HG02588 (cell line): Measurements from ENCODE around the gene ARIH1.

ENCODE experiments used
- ATAC-seq: cut with Tn5 transposase; IDR thresholded peaks from one replicate; pipeline ENCODE4 v1.9.1; 2021; ENCODE audit warnings: mild to moderate bottlenecking, moderate library complexity; ENCODE audit not compliant: unreplicated experiment

Gene ARIH1

GRCh38 chr15:72487070-72487797, 13.1 kb downstream of the ARIH1 start:
- no peak for ATAC-seq

- no peak for ATAC-seq
Measured at GRCh38 chr15:72488558-72488957, 14.4 kb downstream of the ARIH1 start.

GRCh38 chr15:72489943-72490554, 15.9 kb downstream of the ARIH1 start:
- ATAC-seq = no peak

- no peak for ATAC-seq
Measured at GRCh38 chr15:72491768-72492167, 17.6 kb downstream of the ARIH1 start.

GRCh38 chr15:72492733-72493132, 18.6 kb downstream of the ARIH1 start:
- ATAC-seq = no peak

- ATAC-seq = no peak
Measured at GRCh38 chr15:72493220-72493619, 19.1 kb downstream of the ARIH1 start.

- ATAC-seq = no peak
Measured at GRCh38 chr15:72495007-72495406, 20.9 kb downstream of the ARIH1 start.

- no peak for ATAC-seq
Measured at GRCh38 chr15:72496783-72497182, 22.7 kb downstream of the ARIH1 start.

GRCh38 chr15:72497402-72497801, 23.3 kb downstream of the ARIH1 start:
- ATAC-seq = no peak

- ATAC-seq = no peak
Measured at GRCh38 chr15:72502220-72502809, 28.2 kb downstream of the ARIH1 start.

- no peak for ATAC-seq
Measured at GRCh38 chr15:72503147-72503546, 29.0 kb downstream of the ARIH1 start.

GRCh38 chr15:72507402-72508092, 33.4 kb downstream of the ARIH1 start:
- ATAC-seq = no peak

- ATAC-seq = no peak
Measured at GRCh38 chr15:72509484-72509883, 35.4 kb downstream of the ARIH1 start.

- ATAC-seq = no peak
Measured at GRCh38 chr15:72511536-72511935, 37.4 kb downstream of the ARIH1 start.

GRCh38 chr15:72515591-72516389, 41.7 kb downstream of the ARIH1 start:
- ATAC-seq = no peak

- no peak for ATAC-seq
Measured at GRCh38 chr15:72516777-72517176, 42.6 kb downstream of the ARIH1 start.

- ATAC-seq = no peak
Measured at GRCh38 chr15:72521682-72522081, 47.6 kb downstream of the ARIH1 start.

GRCh38 chr15:72532991-72533601, 59.0 kb downstream of the ARIH1 start:
- ATAC-seq = no peak

GRCh38 chr15:72534523-72534922, 60.4 kb downstream of the ARIH1 start:
- no peak for ATAC-seq

- no peak for ATAC-seq
Measured at GRCh38 chr15:72535911-72536310, 61.8 kb downstream of the ARIH1 start.
